H1 (cell line): ENCODE data around the gene AVPR1B. TPM values are rescaled to one million over a fixed set of nuclear protein-coding genes. Genes with fewer than 3 reads are reported as not detected.

Experiments used
- CTCF ChIA-PET: fragments of 300-600 bp; sonication (Branson Sonifier 250); formaldehyde crosslinking; loops from one replicate; lab custom pipeline; 2021; ENCODE audit not compliant: partially characterized antibody; lab: Charles Lee
- POLR2A ChIA-PET: fragments of 300-600 bp; sonication (Branson Sonifier 250); formaldehyde crosslinking; loops from one replicate; lab custom pipeline; 2021; ENCODE audit warnings: inconsistent platforms; ENCODE audit not compliant: partially characterized antibody; lab: Charles Lee
- DNase-seq, 2 experiments: peaks; one replicate each; pipeline versions ENCODE4 v3.0.0 to v3.0.0-alpha.2; 2010 to 2022; ENCODE audit warnings: low spot score in 2 of 2, low read depth in 1 of 2, mixed read lengths in 1 of 2
- FAIRE-seq: peaks from 2 replicates; lab custom pipeline; 2011; peaks lifted over from hg19 to GRCh38; lab: Jason Lieb, UNC
- H2AFZ ChIP-seq: 2 replicates; pipeline ENCODE4 v1.8.1; 2012; ENCODE audit warnings: low read length, inconsistent platforms
- H2AK5ac ChIP-seq: 2 replicates; pipeline ENCODE4 v1.6.1; 2013; ENCODE audit warnings: low read depth, low read length
- H2BK120ac ChIP-seq: replicated peaks from 2 replicates; pipeline ENCODE3; 2013; ENCODE audit warnings: low read depth, low read length, inconsistent platforms
- H2BK12ac ChIP-seq: 2 replicates; pipeline ENCODE4 v1.6.1; 2013; ENCODE audit warnings: low read depth, low read length
- H2BK15ac ChIP-seq: 2 replicates; pipeline ENCODE4 v1.6.1; 2013; ENCODE audit warnings: low read length
- H2BK20ac ChIP-seq: 2 replicates; pipeline ENCODE4 v1.6.1; 2013; ENCODE audit warnings: low read length
- H2BK5ac ChIP-seq: 2 replicates; pipeline ENCODE4 v1.6.1; 2013; ENCODE audit warnings: low read depth, low read length
- H3K14ac ChIP-seq: 2 replicates; pipeline ENCODE4 v1.6.1; 2013; ENCODE audit warnings: inconsistent platforms; ENCODE audit not compliant: insufficient read length
- H3K18ac ChIP-seq: 2 replicates; pipeline ENCODE4 v1.6.1; 2013; ENCODE audit warnings: low read length; ENCODE audit errors: extremely low read depth
- H3K23ac ChIP-seq: 2 replicates; pipeline ENCODE4 v1.6.1; 2013; ENCODE audit warnings: inconsistent platforms; ENCODE audit not compliant: insufficient read length
- H3K23me2 ChIP-seq: 2 replicates; pipeline ENCODE4 v1.6.1; 2013; ENCODE audit warnings: low read depth, low read length
- H3K27ac ChIP-seq: 2 replicates; pipeline ENCODE4 v1.6.1; 2011; ENCODE audit warnings: low read depth, low read length, inconsistent platforms
- H3K27me3 ChIP-seq, 4 experiments: replicated peaks in 1 of 4; 1 replicate in 1 of 4; 2 replicates in 3 of 4; pipeline versions ENCODE4 v1.6.1 to v1.8.1; 2011 to 2013; ENCODE audit warnings: low read length in 3 of 4, mild to moderate bottlenecking in 3 of 4, inconsistent platforms in 2 of 4, mixed read lengths in 2 of 4, moderate library complexity in 1 of 4; ENCODE audit not compliant: control insufficient read depth in 3 of 4, insufficient read depth in 3 of 4; ENCODE audit errors: extremely low read depth in 1 of 4
- H3K36me3 ChIP-seq, 4 experiments: 2 replicates each; pipeline versions ENCODE4 v1.6.1 to v1.8.1; 2011 to 2013; ENCODE audit warnings: mild to moderate bottlenecking in 4 of 4, low read length in 3 of 4, moderate library complexity in 2 of 4, control low read depth in 1 of 4, inconsistent platforms in 1 of 4; ENCODE audit not compliant: insufficient read depth in 4 of 4, control insufficient read depth in 2 of 4
- H3K4ac ChIP-seq: replicated peaks from 2 replicates; pipeline ENCODE3; 2013; ENCODE audit warnings: low read length, low read depth, mixed read lengths, inconsistent platforms; ENCODE audit not compliant: insufficient read length
- H3K4me1 ChIP-seq, 4 experiments: replicated peaks in 1 of 4; 1 replicate in 1 of 4; 2 replicates in 3 of 4; pipeline versions ENCODE4 v1.6.1 to v1.8.1; 2011 to 2013; ENCODE audit warnings: low read length in 3 of 4, inconsistent platforms in 2 of 4, mixed read lengths in 1 of 4; ENCODE audit not compliant: insufficient read depth in 4 of 4, control insufficient read depth in 3 of 4
- H3K4me2 ChIP-seq, 2 experiments: 2 replicates each; pipeline versions ENCODE4 v1.6.1 to v1.8.1; 2011 to 2013; ENCODE audit warnings: low read depth in 2 of 2, low read length in 2 of 2, control low read depth in 1 of 2, inconsistent platforms in 1 of 2, mild to moderate bottlenecking in 1 of 2; ENCODE audit not compliant: insufficient read depth in 1 of 2
- H3K4me3 ChIP-seq, 4 experiments: fragments of 200-600, 300-600 bp in 1 of 4; sonication (generic), shearing (Covaris generic), sonication (Bioruptor Twin) in 1 of 4; 2 replicates each; pipeline versions ENCODE4 v1.5.1 to v1.8.1; 2011 to 2016; ENCODE audit warnings: low read length in 4 of 4, low read depth in 3 of 4, control low read depth in 2 of 4, inconsistent platforms in 2 of 4, mild to moderate bottlenecking in 2 of 4, mixed read lengths in 1 of 4, moderate library complexity in 1 of 4; ENCODE audit not compliant: insufficient read depth in 2 of 4; ENCODE audit errors: extremely low read depth in 1 of 4
- H3K56ac ChIP-seq: replicated peaks from 2 replicates; pipeline ENCODE3; 2013; ENCODE audit warnings: low read depth, mild to moderate bottlenecking, mixed read lengths, low read length, inconsistent platforms; ENCODE audit not compliant: insufficient read length
- H3K79me1 ChIP-seq: 2 replicates; pipeline ENCODE4 v1.6.1; 2013; ENCODE audit warnings: low read depth, low read length, control low read depth
- H3K79me2 ChIP-seq, 2 experiments: 2 replicates each; pipeline versions ENCODE4 v1.6.1 to v1.8.1; 2012 to 2013; ENCODE audit warnings: low read length in 2 of 2, mild to moderate bottlenecking in 2 of 2, inconsistent platforms in 1 of 2; ENCODE audit not compliant: insufficient read depth in 2 of 2, control insufficient read depth in 1 of 2
- H3K9ac ChIP-seq, 4 experiments: replicated peaks in 1 of 4; 1 replicate in 1 of 4; 2 replicates in 3 of 4; pipeline versions ENCODE4 v1.6.1 to v1.8.1; 2011 to 2013; ENCODE audit warnings: low read depth in 3 of 4, low read length in 3 of 4, control low read depth in 2 of 4, mild to moderate bottlenecking in 2 of 4, moderate library complexity in 2 of 4, inconsistent platforms in 1 of 4; ENCODE audit errors: extremely low read depth in 1 of 4
- H3K9me3 ChIP-seq, 2 experiments: 2 replicates each; pipeline versions ENCODE4 v1.6.1 to v1.8.1; 2012 to 2013; ENCODE audit warnings: mild to moderate bottlenecking in 2 of 2, moderate library complexity in 2 of 2, control low read depth in 1 of 2, inconsistent platforms in 1 of 2, low read depth in 1 of 2, low read length in 1 of 2, mixed read lengths in 1 of 2; ENCODE audit not compliant: insufficient read depth in 2 of 2
- H4K20me1 ChIP-seq, 2 experiments: replicated peaks in 1 of 2; 2 replicates each; pipeline versions ENCODE3 to v1.8.1; 2011 to 2013; ENCODE audit warnings: inconsistent platforms in 2 of 2, low read length in 2 of 2, mild to moderate bottlenecking in 1 of 2; ENCODE audit not compliant: insufficient read depth in 2 of 2, control insufficient read depth in 1 of 2
- H4K5ac ChIP-seq: 2 replicates; pipeline ENCODE4 v1.6.1; 2013; ENCODE audit warnings: low read length, low read depth, mixed read lengths, inconsistent platforms; ENCODE audit not compliant: insufficient read length
- H4K8ac ChIP-seq: 2 replicates; pipeline ENCODE4 v1.8.0; 2013; ENCODE audit warnings: mild to moderate bottlenecking, moderate library complexity, low read length, inconsistent platforms; ENCODE audit not compliant: insufficient read depth; ENCODE audit errors: extremely low read depth
- H4K91ac ChIP-seq: replicated peaks from 2 replicates; pipeline ENCODE3; 2013; ENCODE audit warnings: low read length, mixed read lengths, inconsistent platforms; ENCODE audit not compliant: insufficient read length
- BCL11A ChIP-seq, 2 experiments: IDR thresholded peaks; one replicate each; pipeline ENCODE4 v1.6.1; 2011; ENCODE audit warnings: low read depth in 2 of 2, low read length in 2 of 2, mild to moderate bottlenecking in 2 of 2
- CEBPB ChIP-seq: IDR thresholded peaks from 2 replicates; pipeline ENCODE4 v1.6.1; 2012; ENCODE audit warnings: low read depth, low read length
- EGR1 ChIP-seq: IDR thresholded peaks from 2 replicates; pipeline ENCODE4 v1.6.1; 2011; ENCODE audit warnings: low read depth, low read length, borderline replicate concordance
- GABPA ChIP-seq: IDR thresholded peaks from 2 replicates; pipeline ENCODE4 v1.6.1; 2011; ENCODE audit warnings: mild to moderate bottlenecking, low read length, moderate library complexity, borderline replicate concordance; ENCODE audit not compliant: insufficient read depth
- RAD21 ChIP-seq, 2 experiments: IDR thresholded peaks in 1 of 2; conservative IDR thresholded peaks in 1 of 2; 2 replicates each; pipeline ENCODE4 v1.6.1; 2011; ENCODE audit warnings: low read depth in 2 of 2, low read length in 2 of 2, improper control_type of control experiment in 1 of 2, inconsistent platforms in 1 of 2, mild to moderate bottlenecking in 1 of 2, moderate library complexity in 1 of 2
- SIN3A ChIP-seq, 2 experiments: IDR thresholded peaks in 1 of 2; conservative IDR thresholded peaks in 1 of 2; 2 replicates each; pipeline ENCODE4 v1.6.1; 2011 to 2012; ENCODE audit warnings: low read length in 2 of 2, improper control_type of control experiment in 1 of 2, low read depth in 1 of 2, mild to moderate bottlenecking in 1 of 2
- TAF7 ChIP-seq: optimal IDR thresholded peaks from 2 replicates; pipeline ENCODE3; 2011; ENCODE audit warnings: low read depth, mild to moderate bottlenecking, inconsistent platforms, low read length, moderate library complexity, borderline replicate concordance
- TEAD4 ChIP-seq: IDR thresholded peaks from 2 replicates; pipeline ENCODE4 v1.6.1; 2012; ENCODE audit warnings: low read depth, low read length, inconsistent platforms, mixed read lengths
- ZNF274 ChIP-seq: IDR thresholded peaks from 2 replicates; pipeline ENCODE4 v1.7.0; 2012; ENCODE audit warnings: low read length, borderline replicate concordance; ENCODE audit errors: extremely low read depth
- WGBS, 2 experiments: shearing (Covaris generic) in 1 of 2; methylation state at CpG; one replicate each; pipeline versions ENCODE4 v1.1.6 to v1.1.7; 2013 to 2015; ENCODE audit warnings: low lambda C conversion rate in 2 of 2, mixed read lengths in 2 of 2, inconsistent platforms in 1 of 2, low coverage in 1 of 2, missing lambda C conversion rate in 1 of 2; ENCODE audit not compliant: insufficient replicate concordance in 2 of 2, insufficient coverage in 1 of 2, insufficient read length in 1 of 2; ENCODE audit errors: extremely low coverage in 1 of 2, missing lambda C conversion rate in 1 of 2; 5-methylcytosine and 5-hydroxymethylcytosine counted together
- polyA plus RNA-seq, 7 experiments: library from polyadenylated mRNA; depleted of rRNA in 3 of 7; stranded (reverse) in 5 of 7; unstranded in 2 of 7; fragments of >200 nt in 5 of 7; fragments of 200-250 nt in 2 of 7; gene quantifications; 1 replicate in 5 of 7; 2 replicates in 1 of 7; 4 replicates in 1 of 7; pipeline versions ENCODE4 v1.2.1 to v1.2.3, GENCODE V29; 2011 to 2013; ENCODE audit warnings: missing spikeins in 2 of 7, mixed read lengths in 2 of 7
- total RNA-seq: library from RNA; stranded (reverse); fragmentation: NEBNext Ultra II Directional; extraction: Animal tissue kit (Norgen Biotek cat#: 25700); gene quantifications from 2 replicates; pipeline ENCODE4 v1.2.1, GENCODE V29; 2021
- TF ChIP-seq, protein P1 (sequence below): IDR thresholded peaks from 2 replicates; pipeline ENCODE4 v1.6.1; 2011; ENCODE audit warnings: low read depth, mild to moderate bottlenecking, low read length; ENCODE audit not compliant: insufficient read depth

The AVPR1B gene
- total and polyA plus RNA-seq, 2 of the 8 experiments (the other 6 are each of a cell fraction or from before 2014, with no cell fraction given): 0.29 to 0.50 TPM

DNA sequence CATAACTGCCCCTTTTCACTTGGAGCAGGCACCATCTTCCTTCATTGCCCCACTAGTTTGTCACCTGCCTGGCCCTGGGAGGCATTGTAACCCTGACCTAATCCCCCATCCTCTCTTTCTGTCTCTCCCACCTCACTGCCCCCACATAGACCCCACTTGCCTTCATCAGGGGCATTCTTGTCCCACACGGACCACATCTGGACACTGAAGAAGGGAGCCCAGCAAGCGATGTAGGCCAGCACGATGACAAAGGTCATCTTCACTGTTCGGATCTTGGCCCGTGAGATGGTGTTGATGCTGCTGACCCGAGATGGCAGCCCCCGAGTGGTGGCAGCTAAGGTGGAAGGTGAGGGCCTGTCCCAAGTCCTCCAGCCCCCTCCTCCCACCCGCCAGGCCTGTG lies 1.4 kb downstream of the AVPR1B start:
- Histone ChIP-seq H3K14ac (no peak overlapping the region), H2BK15ac (no peak overlapping the region), H2AFZ (no peak overlapping the region), H2BK5ac (no peak overlapping the region), H2AK5ac (no peak overlapping the region), H4K20me1 (peaks cover 0 to 2% of the 10 kb centered on the region in 2 experiments), H3K4me1 (peaks cover 0 to 3% (median 2%) of the 10 kb centered on the region in 4 experiments; a peak in 3 of 7 replicates), H4K91ac (no peak overlapping the region), H3K18ac (no peak overlapping the region), H4K8ac (no peak overlapping the region), H3K56ac (no peak overlapping the region), H3K27me3 (peaks cover 3 to 26% (median 24%) of the 10 kb centered on the region in 4 experiments), H3K36me3 (no peaks in the 10 kb centered on the region), H2BK12ac (no peak overlapping the region), H4K5ac (no peak overlapping the region), H3K27ac (no peak overlapping the region), H3K4me2 (no peak overlapping the region), H3K79me2 (no peaks in the 10 kb centered on the region), H3K9me3 (no peaks in the 10 kb centered on the region; a peak in 1 of 4 replicates), H3K79me1 (peaks cover 2% of the 10 kb centered on the region; the same call in 1 of the 2 replicates), H2BK20ac (no peak overlapping the region), H3K23ac (no peak overlapping the region), H3K23me2 (peaks cover 16% of the 10 kb centered on the region), H3K4me3 (no peak overlapping the region), H3K4ac (no peak overlapping the region), H3K9ac (no peak overlapping the region), H2BK120ac (no peak overlapping the region)
- FAIRE-seq (no peak), DNase-seq (peak in 1 of 2 experiments; percentile 29)
- WGBS, 2 experiments: 95% methylated on average over 8 of the region's 8 CpGs; no CpG with 5 or more reads in 1 of the 2 experiments
- TF ChIP-seq TEAD4 (no peak), EGR1 (no peak), ZNF274 (no peak), RAD21 (IDR thresholded peaks at IDR 0.05 in 1 of 2, conservative IDR thresholded peaks at IDR 0.05 in 1 of 2; ENCODE audit: low read depth in 2 of 2, low read length in 2 of 2) (no peak), GABPA (no peak), BCL11A (IDR thresholded peaks at IDR 0.05; ENCODE audit: low read depth in 2 of 2, low read length in 2 of 2) (no peak), SIN3A (conservative IDR thresholded peaks at IDR 0.05 in 1 of 2, IDR thresholded peaks at IDR 0.05 in 1 of 2; ENCODE audit: low read depth in 1 of 2, low read length in 2 of 2) (no peak), CEBPB (no peak), TAF7 (no peak)
- TF ChIP-seq, protein P1, sequence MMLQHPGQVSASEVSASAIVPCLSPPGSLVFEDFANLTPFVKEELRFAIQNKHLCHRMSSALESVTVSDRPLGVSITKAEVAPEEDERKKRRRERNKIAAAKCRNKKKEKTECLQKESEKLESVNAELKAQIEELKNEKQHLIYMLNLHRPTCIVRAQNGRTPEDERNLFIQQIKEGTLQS: no peak
- ChIA-PET CTCF (interaction anchor here (1.2 to 2.8 kb wide), 4 partner anchors 10 to 132 kb away, joined by 3 to 14 read pairs (median 5); no protein-coding TSS in a partner anchor), POLR2A (no interaction called here)
